Stimulated activated CD8-positive, alpha-beta memory T cell treated with anti-CD3 and anti-CD28 coated beads, Interleukin-12 subunit alpha, Interleukin-12 subunit beta, amount 100 ng/mL, for 1 hour (primary cell): Measurements from ENCODE around the gene HCN1.
"Not testable (repeated sequence)": the region's sequence is repeated elsewhere in the genome, so short reads cannot be mapped to it uniquely, and the experiment has no call there.

Experiments
- DNase-seq: peaks from one replicate; pipeline ENCODE4 v3.0.0-alpha.2; 2020; ENCODE audit warnings: low read depth

Gene HCN1

GRCh38 chr5:45617859-45618416, 78.2 kb downstream of the HCN1 start:
- DNase-seq: no peak

DNA sequence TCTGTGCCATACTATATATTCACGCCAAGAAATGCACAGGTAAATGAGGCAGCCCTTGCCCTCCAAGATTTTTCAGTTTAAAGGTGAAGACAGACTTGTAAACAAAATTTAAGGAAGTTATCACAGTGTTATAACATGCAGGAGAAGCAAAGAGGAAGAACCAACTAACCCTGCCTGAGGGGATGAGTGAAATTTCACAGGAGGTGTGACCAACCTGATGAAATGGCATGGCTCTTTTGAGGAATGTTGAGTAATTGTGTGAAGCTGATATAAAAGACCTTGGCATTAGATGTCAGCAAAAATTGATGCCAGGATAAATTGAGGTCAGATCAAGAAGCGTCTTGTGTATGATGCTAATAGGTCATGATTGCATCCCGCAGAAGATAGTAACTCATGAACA, 86.5 kb downstream of the HCN1 start:
- DNase-seq: no peak

DNA sequence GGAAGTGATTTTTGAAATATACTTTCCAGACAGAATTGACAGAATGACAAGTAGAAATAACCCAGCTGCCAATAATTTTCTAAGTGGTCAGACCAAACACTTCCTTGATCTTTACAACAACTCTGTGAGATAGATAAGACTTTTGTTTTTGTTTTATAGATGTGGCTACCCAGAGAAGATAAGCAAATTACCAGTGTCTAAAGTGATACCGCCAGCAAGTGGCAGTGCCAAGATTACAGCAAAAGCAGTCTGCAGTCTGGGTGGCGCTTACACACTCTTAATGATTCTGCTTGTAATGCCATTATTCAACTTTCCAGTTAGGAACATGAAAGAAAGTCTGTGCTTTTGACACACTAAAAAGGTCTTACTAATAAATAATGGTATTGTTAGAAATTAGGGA, 92.1 kb downstream of the HCN1 start:
- no peak for DNase-seq

DNA sequence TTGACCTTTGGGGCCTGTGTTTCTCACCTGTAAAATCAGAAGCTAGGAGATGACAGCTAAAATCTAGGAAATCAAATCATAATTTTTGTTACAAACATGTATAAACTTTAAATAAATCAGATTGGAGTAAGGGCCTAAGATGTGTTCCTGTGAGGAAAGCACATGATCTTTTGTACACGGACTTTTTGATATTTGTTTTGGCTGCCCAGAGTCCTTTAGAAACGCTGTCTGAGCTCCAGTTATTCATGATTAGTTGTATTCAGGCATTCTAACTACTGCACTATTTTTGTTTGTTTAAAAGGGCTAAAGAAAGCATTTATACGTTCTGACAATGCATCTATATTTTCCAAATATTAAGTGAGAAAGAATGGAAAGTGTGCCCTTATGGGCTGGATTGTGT, 94.8 kb downstream of the HCN1 start:
- no peak for DNase-seq

DNA sequence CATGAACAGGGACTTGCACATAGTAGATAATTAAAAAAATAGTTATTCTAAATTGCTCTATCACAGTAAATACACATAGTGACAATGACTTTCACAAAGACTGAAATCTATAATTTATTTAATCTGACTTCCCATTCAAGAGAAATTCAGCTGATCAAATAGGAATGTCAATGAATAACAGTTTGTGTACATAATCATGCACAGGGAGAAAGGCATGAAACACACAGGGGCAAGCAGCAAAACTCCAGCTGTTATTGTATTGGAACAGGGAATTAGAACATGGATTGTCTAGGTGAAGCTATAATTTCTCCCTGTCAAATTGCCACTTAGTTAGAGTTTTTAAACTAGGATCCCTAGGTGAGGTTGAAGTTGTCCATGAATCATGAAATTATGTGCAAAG, 99.9 kb downstream of the HCN1 start:
- no peak for DNase-seq

DNA sequence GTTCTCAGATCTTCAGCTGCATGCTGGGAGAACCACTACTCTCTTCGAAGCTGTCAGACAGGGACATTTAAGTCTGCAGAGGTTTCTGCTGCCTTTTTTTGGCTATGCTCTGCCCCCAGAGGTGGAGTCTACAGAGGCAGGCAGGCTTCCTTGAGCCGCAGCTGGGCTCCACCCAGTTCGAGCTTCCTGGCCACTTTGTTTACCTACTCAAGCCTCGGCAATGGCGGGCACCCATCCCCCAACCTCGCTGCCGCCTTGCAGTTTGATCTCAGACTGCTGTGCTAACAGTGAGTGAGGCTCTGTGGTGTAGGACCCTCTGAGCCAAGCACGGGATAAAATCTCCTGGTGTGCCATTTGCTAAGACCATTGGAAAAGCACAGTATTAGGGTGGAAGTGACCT, 110.2 kb downstream of the HCN1 start:
- not testable (repeated sequence) for DNase-seq

DNA sequence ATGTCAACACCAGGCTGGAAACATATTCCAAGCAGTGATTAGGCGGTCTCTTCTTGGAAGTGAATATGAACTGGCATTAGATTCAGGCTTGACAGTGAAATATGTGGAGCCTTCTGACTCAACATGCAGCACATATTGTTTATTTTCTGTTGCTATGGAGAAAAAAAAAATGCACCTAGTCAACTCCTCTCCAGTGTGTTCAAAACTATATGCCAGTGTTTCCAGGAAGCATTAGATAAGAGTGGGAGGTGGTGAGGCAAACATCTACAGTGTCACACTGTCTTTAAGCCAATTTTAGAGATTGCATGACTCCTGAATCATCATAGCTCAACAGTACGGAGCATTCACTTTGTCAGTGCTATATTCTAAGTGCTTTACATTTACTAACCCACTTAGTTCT, 117.9 kb downstream of the HCN1 start:
- no peak for DNase-seq

GRCh38 chr5:45568813-45569212, 127.4 kb downstream of the HCN1 start:
- no peak for DNase-seq

- no peak for DNase-seq
Measured at GRCh38 chr5:45542421-45542820, 153.8 kb downstream of the HCN1 start.

DNA sequence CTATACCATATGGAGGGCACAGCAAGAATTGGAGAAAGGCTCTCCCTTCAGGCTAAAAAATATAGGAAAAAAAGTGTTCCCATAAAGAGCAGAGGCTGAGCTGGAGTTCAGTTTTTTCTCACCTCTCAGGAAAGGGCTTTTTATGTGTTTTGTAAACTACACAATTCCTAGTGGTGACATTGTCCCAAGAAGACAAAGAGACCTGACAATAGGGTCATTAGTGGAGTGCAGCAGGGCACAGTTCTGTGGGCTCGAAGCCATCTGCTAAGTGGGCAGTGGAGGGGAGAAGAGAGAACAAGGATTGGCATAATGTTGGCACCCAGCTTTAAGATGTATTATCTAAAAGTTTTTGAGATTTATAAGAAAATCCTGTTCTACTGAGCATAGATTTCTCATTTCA, 162.5 kb downstream of the HCN1 start:
- DNase-seq: no peak

GRCh38 chr5:45532826-45533624, 163.2 kb downstream of the HCN1 start:
- no peak for DNase-seq

DNA sequence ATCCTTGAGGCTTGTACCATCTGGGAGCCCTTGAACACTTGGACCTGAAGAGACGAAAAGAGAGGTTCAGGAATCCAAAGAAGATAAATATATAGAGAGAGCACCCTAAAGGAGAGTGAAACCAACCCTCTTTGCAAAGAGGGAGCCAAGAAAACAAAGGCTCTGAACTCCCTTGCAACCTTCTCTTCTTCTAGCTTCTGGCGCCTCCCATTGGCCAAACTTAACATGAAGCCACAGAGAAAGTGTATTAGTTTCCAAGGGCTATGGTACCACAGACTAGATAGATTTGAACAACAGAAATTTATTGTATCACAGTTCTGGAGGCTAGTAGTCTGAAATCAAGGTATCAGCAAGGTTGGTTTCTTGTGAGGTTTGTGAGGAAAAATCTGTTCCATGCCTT, 175.1 kb downstream of the HCN1 start:
- no peak for DNase-seq

GRCh38 chr5:45512521-45512920, 183.7 kb downstream of the HCN1 start:
- no peak for DNase-seq

- no peak for DNase-seq
Measured at GRCh38 chr5:45509371-45509770, 186.8 kb downstream of the HCN1 start.

- DNase-seq: no peak
Measured at GRCh38 chr5:45508135-45508534, 188.0 kb downstream of the HCN1 start.

- DNase-seq: no peak
Measured at GRCh38 chr5:45507178-45507577, 189.0 kb downstream of the HCN1 start.

GRCh38 chr5:45499006-45499405, 197.2 kb downstream of the HCN1 start:
- not testable (repeated sequence) for DNase-seq

DNA sequence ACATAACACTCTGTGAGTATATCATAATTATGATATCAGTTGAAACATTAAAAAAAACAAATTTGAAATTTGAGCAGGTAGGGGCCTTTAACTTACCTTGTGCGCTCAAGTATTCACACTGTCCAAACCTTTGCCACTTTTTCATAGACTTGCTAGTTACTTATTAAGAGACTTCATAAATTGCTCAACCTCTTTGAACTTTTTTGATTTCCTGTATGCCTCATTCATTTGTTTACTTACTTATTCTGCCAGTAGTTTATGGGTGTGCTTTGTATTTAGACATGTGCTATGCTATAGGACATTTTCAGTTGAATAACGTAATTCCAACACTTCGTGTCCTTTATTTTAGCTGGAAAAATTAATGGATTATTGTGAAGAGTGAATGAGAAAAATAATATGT, 204.8 kb downstream of the HCN1 start:
- no peak for DNase-seq

DNA sequence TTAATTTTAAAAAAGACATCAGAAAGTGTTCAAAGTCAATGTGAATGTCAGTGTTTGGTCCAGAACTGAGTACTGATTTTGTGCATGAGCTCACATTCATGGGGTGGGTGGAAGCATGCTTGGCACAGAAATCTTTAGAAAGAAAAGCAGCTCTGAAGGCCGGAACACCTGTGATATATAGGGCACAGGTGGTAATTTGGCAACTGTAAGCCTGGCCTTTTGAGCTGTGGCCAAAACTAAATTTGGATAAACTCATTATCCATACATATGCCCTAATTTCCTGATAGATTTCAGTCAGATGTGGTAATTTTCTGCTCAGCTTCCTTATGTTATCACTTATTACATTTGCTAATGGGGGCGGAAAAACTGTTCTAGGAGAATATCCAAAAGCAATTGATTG, 211.4 kb downstream of the HCN1 start:
- DNase-seq: no peak

DNA sequence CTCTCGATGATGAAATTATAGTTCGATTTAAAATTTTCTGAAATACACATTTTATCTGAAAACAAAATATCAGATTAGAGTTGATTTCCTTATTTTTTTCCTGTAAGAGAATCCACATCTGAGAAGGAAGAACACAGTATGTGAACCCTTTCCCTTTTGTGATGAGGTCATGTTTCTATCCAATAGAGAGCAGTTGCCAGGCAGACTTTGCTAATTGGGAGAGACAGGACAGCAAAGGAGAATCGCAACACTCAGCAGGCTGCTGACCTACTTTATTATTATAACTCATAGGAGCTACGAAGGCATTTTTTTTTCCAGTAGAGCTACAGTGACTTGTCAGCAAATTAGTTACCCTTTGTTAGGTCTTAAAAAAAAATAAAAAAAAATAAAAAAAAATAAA, 242.1 kb downstream of the HCN1 start:
- no peak for DNase-seq

DNA sequence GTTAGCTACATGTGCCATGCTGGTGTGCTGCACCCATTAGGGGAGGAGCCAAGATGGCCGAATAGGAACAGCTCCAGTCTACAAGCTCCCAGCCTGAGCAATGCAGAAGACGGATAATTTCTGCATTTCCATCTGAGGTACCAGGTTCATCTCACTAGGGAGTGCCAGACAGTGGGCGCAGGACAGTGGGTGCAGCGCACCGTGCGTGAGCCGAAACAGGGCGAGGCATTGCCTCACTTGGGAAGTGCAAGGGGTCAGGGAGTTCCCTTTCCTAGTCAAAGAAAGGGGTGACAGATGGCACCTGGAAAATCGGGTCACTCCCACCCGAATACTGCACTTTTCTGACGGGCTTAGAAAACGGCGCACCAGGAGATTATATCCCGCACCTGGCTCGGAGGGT, 251.3 kb downstream of the HCN1 start:
- not testable (repeated sequence) for DNase-seq

DNA sequence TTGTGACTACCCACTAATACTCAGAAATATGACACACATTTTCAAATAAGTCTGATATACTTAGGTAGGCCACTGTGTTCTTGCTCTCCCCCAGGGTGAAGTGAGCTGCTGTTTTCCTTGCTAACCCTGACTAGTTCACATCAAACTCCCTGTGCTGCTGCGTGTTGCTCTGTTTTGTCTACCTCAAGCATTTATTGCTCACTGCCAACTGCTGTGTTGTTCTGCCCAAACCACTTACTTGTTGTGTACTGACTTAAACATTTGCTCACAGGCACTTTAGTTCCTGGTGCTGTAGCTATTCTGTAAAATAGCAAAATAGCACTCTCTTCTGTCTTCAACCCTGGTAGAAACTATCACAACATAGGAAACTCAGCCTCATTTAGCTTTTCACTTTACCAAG, 255.7 kb downstream of the HCN1 start:
- no peak for DNase-seq

- no peak for DNase-seq
Measured at GRCh38 chr5:45437752-45438151, 258.4 kb downstream of the HCN1 start.
